ENCODE measurements around the gene B4GALT2. TPM values are rescaled to one million over a fixed set of nuclear protein-coding genes. Genes with fewer than 3 reads are reported as not detected.

Gene B4GALT2
- total RNA-seq, 1 donor from 2014 or later: 62.6 TPM

GRCh38 chr1:43978264-43978550 is 803 bp upstream of the B4GALT2 start:
- Histone ChIP-seq H3K36me3 (ENCODE audit: control insufficient read depth, insufficient read depth, low read length) (peaks cover 4% of the 10 kb centered on the region), H3K27me3 (ENCODE audit: control insufficient read depth, insufficient read depth, low read length) (no peaks in the 10 kb centered on the region), H3K4me3 (ENCODE audit: low read depth, low read length) (no peak overlapping the region)
- DNase-seq (ENCODE audit: low read depth): no peak
- TF ChIP-seq CTCF (IDR thresholded peaks at IDR 0.05; ENCODE audit: insufficient read depth, low read length, poor library complexity, severe bottlenecking): no peak

DNA sequence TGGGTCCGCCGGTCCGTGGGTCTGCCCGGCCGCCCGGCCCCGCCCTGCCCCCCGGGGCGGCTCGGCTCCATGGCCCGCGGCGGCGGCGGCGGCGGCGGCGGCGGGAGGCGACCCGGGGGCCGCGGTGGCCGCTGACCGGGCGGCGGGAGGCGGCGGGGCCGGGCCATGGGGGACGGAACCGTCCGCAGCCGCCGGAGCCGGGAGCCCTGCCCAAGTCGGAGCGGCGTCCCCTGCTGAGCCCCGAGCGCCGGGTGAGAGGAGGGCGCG is 184 bp downstream of the B4GALT2 start:
- DNase-seq (ENCODE audit: low read depth): no peak
- peaks cover 4% of the 10 kb centered on the region for H3K36me3 ChIP-seq (ENCODE audit: control insufficient read depth, insufficient read depth, low read length)
- no peaks in the 10 kb centered on the region for H3K27me3 ChIP-seq (ENCODE audit: control insufficient read depth, insufficient read depth, low read length)
- H3K4me3 ChIP-seq (ENCODE audit: low read depth, low read length): peak overlapping the region; percentile 57
- TF ChIP-seq CTCF (IDR thresholded peaks at IDR 0.05; ENCODE audit: insufficient read depth, low read length, poor library complexity, severe bottlenecking): no peak

DNA sequence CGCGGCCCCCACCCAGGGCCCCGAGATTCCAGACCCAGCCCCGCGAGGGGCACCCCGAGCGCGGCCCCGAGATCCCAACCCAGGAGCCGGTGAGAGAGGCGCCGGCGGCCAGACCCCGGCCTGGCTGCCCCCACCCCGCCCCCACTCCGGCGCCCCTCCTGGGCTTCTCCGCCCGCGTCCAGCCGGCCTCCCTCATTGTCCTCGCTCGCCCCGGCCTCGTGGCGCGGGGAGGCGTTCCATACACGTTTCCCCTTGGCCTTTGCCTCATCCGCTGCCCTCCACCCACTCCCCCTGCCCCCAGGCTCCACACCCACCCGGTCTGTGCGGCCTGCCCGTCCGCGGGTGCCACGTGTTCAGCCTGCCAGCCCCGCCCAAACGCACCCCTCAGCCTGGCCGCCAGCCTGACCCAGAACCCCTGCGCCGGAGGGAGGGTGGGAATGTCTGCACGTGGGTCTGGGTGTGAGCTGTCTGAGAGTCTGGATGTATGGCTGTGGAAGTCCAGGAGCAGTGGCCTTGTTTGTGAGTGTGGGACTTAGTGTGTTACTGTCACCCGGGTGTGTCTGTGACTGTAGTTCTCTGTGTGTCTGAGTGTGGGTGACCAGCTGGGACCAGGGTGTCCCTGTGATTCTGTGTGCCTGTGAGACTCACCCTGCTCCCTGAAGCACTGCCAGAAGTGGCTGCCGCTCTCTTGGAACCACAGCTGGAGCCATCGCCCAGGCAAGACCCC is 681 bp downstream of the B4GALT2 start:
- TF ChIP-seq CTCF (IDR thresholded peaks at IDR 0.05; ENCODE audit: insufficient read depth, low read length, poor library complexity, severe bottlenecking): no peak
- Histone ChIP-seq H3K4me3 (ENCODE audit: low read depth, low read length) (peak overlapping the region; percentile 57), H3K27me3 (ENCODE audit: control insufficient read depth, insufficient read depth, low read length) (no peaks in the 10 kb centered on the region), H3K36me3 (ENCODE audit: control insufficient read depth, insufficient read depth, low read length) (peaks cover 6% of the 10 kb centered on the region)
- no peak for DNase-seq (ENCODE audit: low read depth)

DNA sequence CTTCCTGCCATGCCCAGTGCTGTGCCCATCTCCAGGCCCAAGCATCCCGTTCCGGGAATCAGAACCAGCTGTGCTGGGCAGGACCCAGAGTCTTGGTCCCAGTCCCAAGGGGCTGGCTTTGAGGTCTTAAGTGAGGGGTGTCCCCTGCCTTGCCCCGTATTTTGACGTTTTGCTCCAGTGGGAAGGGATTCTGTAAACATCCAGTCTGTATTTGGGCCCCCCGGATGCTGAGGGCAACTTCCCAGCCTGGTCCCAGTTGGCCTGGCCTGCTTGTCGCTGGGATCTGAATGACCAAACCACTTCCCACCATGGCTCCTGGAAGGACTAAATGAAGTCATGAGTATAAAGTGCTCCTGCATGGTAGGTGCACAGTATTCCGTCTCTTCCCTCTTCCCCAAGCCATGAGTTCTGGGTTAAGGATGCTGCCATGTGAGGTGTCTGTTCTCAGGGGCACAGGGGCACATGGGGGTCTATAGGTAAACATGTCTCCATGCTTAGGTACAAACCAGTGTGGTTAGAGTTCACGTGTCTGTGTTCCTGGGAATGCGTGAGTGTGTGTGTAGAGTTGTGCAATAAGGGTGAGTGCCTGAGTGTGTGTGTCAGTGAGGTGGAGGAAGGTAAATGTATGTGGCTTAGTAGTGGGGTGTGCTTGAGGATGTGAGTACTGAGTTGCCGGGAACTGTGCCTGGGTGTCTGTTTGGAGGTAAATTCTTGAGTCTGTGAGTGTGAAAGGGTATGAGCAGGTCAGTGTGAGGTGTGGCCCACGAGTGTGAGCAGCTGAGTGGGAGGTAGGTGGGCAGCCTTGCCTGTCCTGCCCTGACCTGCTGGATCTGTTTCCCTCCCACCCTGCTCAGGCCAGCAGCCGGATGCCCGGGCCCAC is 1.5 kb downstream of the B4GALT2 start:
- TF ChIP-seq CTCF (IDR thresholded peaks at IDR 0.05; ENCODE audit: insufficient read depth, low read length, poor library complexity, severe bottlenecking): no peak
- no peak for DNase-seq (ENCODE audit: low read depth)
- peak overlapping the region; percentile 57 for H3K4me3 ChIP-seq (ENCODE audit: low read depth, low read length)
- H3K36me3 ChIP-seq (ENCODE audit: control insufficient read depth, insufficient read depth, low read length): peaks cover 6% of the 10 kb centered on the region
- no peaks in the 10 kb centered on the region for H3K27me3 ChIP-seq (ENCODE audit: control insufficient read depth, insufficient read depth, low read length)

DNA sequence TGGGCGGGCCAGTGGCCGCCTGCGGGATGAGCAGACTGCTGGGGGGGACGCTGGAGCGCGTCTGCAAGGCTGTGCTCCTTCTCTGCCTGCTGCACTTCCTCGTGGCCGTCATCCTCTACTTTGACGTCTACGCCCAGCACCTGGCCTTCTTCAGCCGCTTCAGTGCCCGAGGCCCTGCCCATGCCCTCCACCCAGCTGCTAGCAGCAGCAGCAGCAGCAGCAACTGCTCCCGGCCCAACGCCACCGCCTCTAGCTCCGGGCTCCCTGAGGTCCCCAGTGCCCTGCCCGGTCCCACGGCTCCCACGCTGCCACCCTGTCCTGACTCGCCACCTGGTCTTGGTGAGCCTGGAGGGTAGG is 2.1 kb downstream of the B4GALT2 start:
- Histone ChIP-seq H3K4me3 (ENCODE audit: low read depth, low read length) (no peak overlapping the region), H3K27me3 (ENCODE audit: control insufficient read depth, insufficient read depth, low read length) (no peaks in the 10 kb centered on the region), H3K36me3 (ENCODE audit: control insufficient read depth, insufficient read depth, low read length) (peaks cover 6% of the 10 kb centered on the region)
- no peak for DNase-seq (ENCODE audit: low read depth)
- TF ChIP-seq CTCF (IDR thresholded peaks at IDR 0.05; ENCODE audit: insufficient read depth, low read length, poor library complexity, severe bottlenecking): no peak

All from kidney epithelial cell (primary cell).